GM20000 (cell line): ENCODE data around the gene TSPAN32.
"Not testable (repeated sequence)": the region's sequence is repeated elsewhere in the genome, so short reads cannot be mapped to it uniquely, and the experiment has no call there.

Source experiments
- DNase-seq: peaks from one replicate; pipeline ENCODE4 v3.0.0; 2012; ENCODE audit warnings: low spot score
- TF ChIP-seq, protein P1 (sequence below): IDR thresholded peaks from 2 replicates; pipeline ENCODE4 v1.5.1; 2012; ENCODE audit warnings: mild to moderate bottlenecking, control low read depth; ENCODE audit errors: extremely low read depth, missing control alignments

Gene TSPAN32

DNA sequence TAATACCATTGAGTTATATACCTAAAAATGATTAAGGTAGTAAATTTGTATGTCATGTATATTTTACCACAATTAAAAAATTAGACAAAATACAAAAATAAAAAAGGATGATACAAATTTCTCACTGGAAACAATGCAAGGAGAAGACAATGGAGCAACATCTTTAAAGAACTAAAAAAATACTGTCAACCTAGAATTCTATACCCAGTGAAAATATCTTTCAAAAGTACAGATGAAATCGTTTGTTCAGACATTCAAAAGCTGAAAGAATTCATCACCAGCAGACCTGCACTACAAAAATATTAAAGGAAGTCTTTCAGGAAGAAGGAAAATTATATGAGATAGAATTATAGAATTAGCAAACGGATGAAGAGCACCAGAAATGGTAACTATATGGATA, 21.6 kb upstream of the TSPAN32 start:
- TF ChIP-seq, protein P1, sequence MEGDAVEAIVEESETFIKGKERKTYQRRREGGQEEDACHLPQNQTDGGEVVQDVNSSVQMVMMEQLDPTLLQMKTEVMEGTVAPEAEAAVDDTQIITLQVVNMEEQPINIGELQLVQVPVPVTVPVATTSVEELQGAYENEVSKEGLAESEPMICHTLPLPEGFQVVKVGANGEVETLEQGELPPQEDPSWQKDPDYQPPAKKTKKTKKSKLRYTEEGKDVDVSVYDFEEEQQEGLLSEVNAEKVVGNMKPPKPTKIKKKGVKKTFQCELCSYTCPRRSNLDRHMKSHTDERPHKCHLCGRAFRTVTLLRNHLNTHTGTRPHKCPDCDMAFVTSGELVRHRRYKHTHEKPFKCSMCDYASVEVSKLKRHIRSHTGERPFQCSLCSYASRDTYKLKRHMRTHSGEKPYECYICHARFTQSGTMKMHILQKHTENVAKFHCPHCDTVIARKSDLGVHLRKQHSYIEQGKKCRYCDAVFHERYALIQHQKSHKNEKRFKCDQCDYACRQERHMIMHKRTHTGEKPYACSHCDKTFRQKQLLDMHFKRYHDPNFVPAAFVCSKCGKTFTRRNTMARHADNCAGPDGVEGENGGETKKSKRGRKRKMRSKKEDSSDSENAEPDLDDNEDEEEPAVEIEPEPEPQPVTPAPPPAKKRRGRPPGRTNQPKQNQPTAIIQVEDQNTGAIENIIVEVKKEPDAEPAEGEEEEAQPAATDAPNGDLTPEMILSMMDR = no peak
- no peak for DNase-seq

DNA sequence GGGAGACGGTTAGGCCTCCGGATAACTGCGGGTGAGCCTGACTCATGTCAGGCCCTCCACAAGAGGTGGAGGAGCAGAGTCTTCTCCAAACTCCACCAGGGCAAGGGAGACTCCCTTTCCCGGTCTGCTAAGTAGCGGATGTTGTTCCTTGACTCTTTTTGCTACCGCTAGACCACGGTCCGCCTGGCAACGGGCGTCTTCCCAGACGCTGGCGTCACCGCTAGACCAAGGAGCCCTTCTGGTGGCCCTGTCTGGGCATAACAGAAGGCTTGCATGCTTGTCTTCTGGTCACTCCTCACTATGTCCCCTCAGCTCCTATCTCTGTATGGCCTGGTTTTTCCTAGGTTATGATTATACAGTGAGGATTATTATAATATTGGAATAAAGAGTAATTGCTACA, 15.5 kb upstream of the TSPAN32 start:
- DNase-seq = not testable (repeated sequence)

DNA sequence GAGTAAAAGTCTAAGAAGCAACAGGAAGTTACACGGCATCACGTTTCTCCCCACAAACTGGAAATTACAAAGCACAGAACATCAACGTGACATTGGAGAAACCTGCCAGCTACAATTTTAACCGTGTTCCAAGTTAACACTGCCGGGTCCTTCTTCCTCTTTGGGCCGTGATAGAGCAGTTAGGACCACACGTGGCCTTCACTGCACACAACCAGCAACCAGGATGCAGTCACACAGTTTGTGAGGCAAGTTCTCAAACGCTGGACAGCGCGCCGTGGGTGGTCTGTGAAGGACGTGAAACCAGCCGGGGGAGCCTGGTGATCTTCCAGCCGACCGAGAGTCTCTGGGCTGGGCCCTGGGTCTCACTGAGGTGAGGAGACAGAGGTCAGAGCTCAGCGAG, 14.7 kb upstream of the TSPAN32 start:
- TF ChIP-seq, protein P1 = no peak
- no peak for DNase-seq

DNA sequence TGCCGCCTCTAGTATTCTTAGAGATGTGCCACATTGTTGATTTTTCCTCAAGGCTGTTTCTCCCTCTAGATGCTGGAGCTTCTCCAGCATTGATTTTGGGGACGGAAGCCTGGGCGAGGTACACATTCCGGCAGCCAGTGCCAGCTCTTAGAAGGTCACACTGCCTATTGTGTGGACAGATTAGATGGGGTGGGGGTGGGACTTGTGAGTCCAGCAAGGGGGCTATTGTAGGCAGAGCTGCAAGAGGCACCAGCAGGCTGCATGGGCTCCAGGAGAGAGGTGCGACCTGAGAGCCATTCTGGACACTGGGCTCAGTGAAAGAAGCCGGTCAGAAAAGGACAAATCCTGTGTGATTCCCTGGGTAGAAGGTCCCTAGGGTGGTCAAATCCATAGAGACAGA, 12.5 kb upstream of the TSPAN32 start:
- TF ChIP-seq, protein P1 = no peak
- no peak for DNase-seq

DNA sequence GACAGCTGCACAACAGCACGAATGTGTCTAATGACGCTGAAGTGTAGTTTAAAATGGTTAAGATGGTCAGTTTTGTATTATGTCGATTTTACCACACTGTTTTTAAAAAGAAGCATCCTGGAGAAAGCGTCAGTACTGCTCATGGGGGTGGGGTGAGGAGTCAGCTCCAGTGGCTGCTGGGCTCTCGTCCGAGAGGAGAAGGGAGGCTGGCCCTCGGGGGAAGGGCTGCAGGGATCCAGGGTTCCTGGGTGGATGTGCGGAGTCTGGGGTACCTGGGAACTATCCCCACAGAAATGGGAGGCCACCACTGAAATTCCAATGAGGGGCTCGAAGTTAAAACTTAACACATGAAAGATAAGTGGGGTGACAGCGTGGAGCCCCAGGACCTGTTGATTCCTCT, 12.0 kb upstream of the TSPAN32 start:
- TF ChIP-seq, protein P1 = no peak
- no peak for DNase-seq

DNA sequence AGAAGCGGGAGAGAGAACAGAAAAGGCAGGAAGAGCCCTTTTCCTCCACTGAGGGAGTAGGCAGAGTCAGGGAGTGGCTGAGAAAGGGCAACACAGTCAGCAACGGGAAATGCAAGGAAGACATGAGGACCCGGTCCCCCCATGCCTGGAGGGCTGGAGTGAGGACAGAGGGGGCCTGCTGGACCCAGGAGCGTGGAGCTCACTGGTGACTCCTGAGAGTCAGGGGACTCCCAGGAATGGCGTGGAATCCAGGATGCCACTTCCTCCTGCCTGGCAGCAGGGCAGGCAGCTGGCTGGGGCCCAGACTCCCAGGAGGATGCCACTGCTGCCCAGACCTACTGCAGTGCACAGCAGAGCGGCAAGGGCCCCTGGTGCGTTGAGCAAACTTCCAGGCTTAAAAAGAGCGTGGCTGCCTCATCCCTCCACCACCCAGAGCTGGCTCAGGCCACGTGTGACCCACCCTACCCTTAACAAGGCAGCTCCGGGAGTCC, 11.4 kb upstream of the TSPAN32 start:
- TF ChIP-seq, protein P1 = no peak
- DNase-seq = no peak

DNA sequence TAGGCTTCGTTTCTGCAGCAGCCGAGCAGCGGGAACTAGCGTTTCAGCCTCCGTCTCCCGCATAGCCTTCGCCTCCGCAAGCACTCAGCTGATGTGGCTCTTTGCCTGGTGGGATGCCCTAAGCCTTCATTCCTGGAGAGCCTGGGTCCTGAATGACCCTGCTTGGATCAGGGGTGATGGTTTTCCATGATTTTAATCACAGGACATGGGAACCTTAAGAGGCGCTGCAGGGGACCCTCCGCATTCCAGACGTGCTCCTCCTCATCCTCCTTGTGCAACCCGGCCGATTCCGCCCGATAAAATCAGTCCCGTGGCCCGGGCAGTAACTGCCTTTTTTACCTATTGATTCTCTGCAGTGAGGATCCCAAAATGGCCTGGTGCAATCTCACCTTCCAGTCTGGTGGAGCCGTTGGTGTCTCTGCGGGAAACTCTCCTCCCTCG, 8.3 kb upstream of the TSPAN32 start:
- TF ChIP-seq, protein P1 = no peak
- no peak for DNase-seq

DNA sequence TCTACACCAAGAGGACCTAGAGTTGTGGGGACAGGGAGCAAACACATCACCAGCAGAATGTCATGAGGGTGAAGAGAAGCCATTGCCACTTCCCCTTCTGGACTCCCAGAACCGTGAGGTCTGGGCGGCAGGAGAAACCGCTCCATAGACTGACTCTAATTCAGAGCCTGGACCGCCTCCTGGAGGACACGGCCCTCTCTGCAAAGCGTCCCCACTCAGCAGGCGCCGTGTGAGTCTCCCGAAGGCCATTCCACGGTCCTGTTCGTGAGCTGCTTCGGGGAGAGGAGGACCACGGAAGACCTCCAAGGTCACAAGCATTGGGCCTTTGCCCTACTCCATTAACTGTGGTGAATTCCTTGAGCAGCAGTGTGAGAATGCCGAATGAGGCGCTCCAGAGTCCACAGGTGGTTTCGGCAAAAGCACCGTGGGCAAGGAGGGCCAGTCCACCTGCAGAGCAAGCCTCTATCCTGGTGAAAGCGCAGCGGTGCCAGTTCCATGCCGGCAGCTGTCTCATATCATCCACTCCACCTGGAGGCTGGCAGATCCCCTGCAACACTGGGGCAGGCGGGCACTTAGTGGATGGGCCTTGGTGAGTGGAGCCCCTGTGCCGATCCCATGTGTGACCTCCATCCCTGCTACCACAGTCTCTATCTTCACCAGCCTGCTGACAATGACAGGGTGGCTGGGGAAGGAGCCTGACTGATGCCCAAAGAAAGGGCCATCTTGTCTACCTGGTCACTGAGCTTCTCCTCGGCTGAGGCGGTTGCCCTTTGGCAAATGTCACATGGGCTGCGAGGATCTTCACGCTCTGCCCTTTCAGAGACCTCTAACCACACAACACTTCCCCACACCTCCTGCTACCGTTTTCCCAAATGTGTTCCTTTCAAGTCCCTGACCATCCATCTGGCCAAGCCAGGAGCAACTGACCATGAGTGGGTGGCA, 7.6 kb upstream of the TSPAN32 start:
- TF ChIP-seq, protein P1 = no peak
- DNase-seq = no peak
